Activated CD4-positive, alpha-beta T cell treated with anti-CD3 and anti-CD28 coated beads, Interleukin-2, amount 50 U/mL, for 4 hours (primary cell): ENCODE data around the gene RHD.
"Not testable (repeated sequence)": the region's sequence is repeated elsewhere in the genome, so short reads cannot be mapped to it uniquely, and the experiment has no call there.

Experiments used
- DNase-seq, 2 experiments: peaks; one replicate each; pipeline ENCODE4 v3.0.0-alpha.2; 2020

Gene RHD

DNA sequence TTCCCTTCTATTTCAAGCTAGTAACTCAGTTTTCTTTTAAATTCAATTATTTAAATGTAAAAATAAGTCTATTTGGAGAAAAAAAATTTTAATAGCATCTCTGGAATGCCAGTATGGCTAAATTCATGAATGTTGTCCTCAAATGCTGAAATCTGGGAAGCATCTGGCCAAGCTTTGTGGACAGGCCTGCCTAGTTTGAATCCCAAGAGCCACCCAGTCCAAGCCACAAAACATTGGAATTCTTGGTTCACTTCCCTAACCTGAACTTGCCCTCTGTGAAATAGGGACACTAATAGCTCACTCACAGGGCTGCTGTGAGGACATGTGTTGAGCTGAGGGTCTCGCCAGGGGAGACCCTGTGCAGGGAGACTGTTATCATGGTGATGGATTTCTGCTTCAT lies 37.2 kb downstream of the RHD start:
- not testable (repeated sequence) for DNase-seq

DNA sequence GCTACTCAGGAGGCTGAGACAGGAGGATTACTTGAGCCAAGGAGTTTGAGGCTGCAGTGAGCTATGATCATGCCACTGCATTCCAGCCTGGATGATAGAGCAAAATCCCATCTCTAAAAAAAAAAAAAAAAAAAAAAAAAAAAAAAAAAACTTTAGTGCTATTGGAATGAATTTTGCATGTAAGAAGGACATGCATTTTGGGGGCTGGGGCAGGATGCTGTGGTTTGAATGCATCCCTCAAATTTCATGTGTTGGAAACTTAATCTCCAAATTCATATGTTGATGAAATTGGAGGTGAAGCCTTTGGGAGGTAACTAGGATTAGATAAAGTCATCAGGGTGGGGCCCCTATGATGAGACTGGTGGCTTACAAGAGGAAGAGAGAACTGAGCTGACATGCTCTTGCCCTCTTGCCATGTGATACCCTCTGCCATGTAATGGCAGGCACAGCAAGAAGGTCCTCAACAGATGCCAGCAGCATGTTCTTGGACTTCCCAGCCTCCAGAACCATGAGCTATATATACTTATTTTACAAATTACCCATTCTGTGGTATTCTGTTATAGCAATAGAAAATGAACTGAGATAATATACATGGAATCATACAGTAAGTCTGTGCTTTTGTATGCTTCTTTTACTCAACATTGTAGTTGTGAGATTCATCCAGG lies 40.6 kb downstream of the RHD start:
- DNase-seq, result not testable (repeated sequence)

DNA sequence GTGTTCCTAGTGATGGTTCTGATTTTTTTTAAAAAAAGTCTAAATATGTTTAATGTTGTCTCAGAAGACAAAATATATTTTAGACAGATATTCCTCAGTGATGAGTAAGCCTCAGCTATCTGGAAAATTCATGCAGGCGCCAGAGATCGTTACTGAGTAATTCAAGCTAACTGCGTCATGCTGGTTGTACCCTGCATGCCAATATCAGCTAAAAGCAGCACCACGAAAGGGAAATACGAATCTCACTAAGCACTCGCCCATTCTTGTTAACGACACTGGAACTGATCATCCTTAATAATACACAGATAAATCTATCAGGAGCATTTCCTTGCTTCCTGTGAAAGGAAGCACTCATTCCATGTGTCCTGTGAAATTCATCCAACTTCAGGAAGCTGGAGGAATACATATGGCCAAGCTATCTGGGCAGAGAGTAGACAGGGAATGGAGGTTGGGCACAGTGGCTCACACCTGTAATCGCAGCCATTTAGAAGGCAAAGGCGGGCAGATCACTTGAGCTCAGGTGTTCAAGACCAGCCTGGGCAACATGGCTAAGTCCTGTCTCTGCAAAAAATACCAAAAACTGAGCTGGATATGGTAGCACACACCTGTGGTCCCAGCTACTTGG lies 48.1 kb downstream of the RHD start:
- not testable (repeated sequence) for DNase-seq

DNA sequence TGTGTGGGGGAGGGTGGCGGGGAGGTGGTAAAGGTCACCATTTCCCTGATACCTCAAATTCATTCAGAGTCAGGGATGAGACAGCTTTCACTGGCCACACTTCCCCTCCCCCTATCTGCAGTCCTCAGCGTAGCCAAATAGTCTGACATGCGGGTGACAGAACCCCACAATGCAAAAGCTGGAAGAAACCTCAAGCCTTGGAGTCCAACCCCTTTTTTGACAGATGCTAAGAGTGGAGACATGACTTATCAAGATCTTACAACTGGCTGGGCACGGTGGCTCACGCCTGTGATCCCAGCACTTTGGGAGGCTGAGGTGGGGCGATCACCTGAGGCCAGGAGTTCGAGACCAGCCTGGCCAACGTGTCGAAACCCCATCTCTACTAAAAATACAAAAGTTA lies 49.8 kb downstream of the RHD start:
- not testable (repeated sequence) for DNase-seq

DNA sequence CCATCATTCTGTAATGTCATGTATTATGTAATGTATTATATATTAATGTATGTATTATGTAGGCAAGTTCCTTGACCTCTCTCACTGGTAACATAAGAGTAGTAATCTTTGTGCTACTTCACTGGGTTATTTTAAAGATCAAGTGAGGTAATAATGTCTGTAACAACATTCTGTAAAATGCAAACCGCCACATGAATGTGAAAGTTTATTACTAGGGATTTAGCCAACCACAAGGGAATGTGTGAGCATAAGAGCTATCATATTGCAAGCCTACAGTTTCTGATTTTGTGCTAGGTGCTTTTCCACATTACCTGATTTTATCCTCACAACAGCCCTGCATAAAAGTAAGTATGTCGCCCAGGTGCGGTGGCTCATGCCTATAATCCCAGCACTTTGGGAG lies 52.1 kb downstream of the RHD start:
- DNase-seq, result not testable (repeated sequence)

DNA sequence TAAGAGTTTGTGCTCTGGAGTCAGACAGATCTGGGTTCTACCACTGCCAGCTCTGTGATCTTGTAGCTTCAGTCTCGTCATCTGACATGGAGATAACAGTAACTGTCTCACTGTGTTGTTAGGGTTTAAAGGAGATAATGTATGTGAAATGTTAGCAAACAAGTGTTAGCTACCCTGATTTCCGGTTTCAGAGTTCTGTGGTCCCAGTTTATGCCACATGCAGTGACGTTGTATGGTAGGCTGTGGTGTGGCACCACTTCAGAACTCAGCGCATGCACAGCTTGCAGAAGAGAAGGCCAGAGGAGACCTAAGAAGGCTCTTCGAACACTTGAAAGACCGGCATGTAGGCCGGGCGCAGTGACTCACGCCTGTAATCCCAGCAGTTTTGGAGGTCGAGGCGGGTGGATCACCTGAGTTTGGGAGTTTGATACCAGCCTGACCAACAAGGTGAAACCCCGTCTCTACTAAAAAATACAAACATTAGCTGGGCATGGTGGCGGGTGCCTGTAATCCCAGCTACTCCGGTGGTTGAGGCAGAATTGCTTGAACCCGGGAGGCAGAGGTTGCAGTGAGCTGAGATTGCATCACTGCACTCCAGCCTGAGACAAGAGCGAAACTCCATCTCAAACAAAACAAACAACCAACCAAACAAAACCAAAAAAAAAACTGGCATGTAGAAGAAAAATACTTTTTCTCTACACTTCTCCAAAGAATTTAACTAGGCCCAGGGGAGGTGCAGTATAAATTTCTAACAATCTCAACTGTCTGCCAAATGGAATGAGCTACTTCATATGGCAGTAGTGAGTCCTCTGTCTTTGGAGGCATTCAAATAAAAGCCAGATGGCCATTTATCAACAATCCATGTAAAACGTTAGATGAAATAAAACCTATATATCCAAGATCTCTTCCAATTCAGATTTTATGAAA lies 55.8 kb downstream of the RHD start:
- DNase-seq, result not testable (repeated sequence)

DNA sequence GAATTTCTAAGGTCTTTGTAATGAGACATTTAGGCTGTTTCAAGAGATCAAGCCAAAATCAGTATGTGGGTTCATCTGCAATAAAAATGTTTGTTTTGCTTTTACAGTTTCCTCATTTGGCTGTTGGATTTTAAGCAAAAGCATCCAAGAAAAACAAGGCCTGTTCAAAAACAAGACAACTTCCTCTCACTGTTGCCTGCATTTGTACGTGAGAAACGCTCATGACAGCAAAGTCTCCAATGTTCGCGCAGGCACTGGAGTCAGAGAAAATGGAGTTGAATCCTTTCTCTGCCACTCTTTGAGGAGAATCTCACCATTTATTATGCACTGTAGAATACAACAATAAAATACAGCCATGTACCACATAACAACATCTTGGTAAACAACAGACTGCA lies 56.5 kb downstream of the RHD start:
- not testable (repeated sequence) for DNase-seq

DNA sequence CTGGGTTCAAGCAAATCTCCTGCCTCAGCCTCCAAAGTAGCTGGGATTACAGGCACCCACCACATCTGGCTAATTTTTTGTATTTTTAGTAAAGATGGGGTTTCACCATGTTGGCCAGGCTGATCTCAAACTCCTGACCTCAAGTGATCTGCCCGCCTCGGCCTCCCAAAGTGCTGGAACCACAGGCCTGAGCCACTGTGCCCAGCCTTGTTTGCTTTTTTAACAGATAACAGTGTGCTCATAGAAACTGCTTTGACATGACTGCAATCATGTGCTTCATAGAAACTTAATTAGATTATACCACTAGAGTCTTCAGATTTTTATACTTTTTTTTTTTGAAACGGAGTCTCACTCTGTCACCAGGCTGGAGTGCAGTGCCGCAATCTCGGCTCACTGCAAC lies 57.0 kb downstream of the RHD start:
- DNase-seq, result not testable (repeated sequence)

DNA sequence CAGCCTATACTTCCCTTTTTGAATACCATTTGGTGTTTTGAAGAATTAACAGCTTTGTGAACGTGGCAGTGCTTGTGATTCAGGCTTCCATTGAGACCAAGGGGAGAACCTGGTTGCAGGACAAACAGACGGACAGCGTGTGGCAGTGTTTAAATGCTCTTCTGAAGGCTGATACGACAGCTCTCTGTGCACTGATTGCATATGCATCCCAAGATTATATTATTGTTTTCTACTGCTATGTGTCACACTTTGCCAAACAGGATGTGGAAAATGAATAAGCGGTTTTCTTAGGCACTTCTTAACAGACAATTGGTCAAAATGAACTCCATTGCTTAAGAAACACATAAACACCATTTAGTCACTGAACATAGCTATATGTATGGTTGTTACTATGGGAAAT lies 57.6 kb downstream of the RHD start:
- not testable (repeated sequence) for DNase-seq

DNA sequence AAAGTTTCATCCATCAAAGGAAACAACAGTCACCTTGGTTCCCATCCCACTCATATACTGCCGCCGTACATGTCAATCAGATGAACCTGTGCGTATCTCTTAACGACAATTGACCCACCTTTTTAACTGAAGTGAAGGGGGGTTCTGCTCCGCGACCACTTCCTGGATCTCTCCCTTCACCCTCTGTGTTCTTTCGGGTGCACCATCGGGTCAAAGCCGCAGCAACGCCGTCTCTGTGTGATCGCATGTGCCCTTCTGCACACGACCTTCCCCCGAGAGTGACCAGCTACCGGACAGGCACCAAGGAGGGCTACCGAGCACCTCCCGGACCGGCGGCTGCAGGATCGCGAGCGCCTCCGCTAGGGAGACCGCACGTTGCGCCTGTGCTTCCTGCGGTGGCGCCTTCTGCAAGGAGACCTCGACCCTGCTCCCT lies 64.6 kb downstream of the RHD start:
- not testable (repeated sequence) for DNase-seq

DNA sequence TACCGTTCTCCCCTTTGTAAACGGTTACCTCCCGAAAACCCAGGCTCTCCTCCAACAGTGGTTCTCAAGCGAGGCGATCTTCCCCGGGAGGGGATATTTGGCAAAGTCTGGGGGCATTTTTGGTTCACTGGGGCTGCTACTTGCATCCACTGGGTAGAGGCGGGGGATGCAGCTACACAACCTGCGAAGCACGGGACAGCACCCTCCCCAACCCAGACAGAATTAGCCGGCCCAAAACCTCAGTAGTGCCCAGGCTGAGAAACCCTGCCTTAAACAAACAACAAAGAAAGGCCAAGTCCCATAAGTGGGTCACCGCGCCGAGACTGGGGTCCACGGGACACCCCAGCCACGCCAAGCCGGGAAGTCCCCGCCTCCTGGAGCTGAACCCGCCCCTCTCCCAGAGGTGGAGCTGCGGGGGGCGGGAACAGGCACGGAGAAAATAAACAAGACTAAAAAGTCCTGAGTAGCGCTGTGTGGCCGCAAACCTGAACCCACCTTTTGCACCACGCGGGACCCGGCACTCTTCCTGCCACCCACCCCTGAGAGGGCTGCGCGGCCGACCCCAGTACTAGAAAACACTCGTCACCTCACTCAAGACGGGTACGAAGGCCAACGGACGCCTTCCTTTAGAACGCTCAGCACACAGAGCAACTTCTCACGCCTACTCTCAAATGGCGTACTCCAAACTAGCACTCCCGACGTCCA lies 65.3 kb downstream of the RHD start:
- DNase-seq, result not testable (repeated sequence)

DNA sequence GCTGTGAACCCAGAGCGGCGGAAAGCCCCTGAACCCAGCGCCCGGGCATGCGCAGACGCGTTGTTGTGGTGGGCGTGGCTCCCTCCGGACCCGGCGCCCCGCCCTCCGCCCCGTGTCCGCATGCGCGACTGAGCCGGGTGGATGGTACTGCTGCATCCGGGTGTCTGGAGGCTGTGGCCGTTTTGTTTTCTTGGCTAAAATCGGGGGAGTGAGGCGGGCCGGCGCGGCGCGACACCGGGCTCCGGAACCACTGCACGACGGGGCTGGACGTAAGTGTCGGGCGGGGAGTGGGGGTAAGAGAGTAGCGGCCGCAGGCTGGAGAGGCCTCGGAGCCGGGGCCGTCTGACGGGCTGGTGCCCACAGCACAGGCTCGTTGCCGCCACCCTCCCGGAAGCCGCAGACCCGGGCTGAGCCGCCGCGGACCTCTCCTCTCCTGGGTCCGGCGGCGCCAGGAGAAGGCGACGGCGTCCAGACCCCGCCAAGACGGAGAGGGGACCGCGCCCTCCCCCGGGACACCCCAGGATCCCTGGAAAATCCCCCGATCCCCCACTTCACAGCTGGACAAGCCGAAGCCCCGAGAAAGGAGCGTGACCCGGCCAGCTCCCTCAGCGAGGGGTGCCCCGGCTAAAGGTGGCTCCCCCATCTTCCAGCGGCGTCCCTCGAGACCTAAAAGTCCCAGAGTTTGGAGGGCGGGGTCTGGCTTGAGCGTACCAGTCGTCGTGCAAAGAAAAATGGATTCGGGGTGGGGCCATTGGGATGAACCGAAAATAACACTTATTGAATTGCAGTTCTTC lies 66.1 kb downstream of the RHD start, which contains the start of gene TMEM50A:
Gene TMEM50A (plus strand): TSS at position 147 of the 794 bp plus-strand sequence. CDS start 2,153 bp downstream, outside the sequence.
- peak; percentile 85 for DNase-seq

DNA sequence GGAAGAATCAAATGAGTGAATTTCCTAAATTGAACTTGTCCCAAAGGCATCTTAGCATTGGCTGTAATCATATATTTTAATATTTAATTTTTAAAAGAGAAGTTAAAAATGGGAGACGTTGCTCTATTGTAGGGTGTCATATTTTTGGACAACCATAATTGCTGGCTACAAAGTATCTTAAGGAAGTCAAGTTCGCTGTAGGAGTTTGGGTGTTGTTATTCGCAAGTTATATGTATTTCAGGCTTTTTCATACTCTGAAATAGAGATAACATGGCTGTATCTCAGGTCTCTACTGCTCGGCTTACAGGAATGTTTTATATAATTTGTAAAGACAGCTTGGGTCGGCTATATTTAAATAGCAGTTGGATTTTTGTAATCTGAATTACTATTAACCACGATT lies 66.7 kb downstream of the RHD start:
- no peak for DNase-seq

DNA sequence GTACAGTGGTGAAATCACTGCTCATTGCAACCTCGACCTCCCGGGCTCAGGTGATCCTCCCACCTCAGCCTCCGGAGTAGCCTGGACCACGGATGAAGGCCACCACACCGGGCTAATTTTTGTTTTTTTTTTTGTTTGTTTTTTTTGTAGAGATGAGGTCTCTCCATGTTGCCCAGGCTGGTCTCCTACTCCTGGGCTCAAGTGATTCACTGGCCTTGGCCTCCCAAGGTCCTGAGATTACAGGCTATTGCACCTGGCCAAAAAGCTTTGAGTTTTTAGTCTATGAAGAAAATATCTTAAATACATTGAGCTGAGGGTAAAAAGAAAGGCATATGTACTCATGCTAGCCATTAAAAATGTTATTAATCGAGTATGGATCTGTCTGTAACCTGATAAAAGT lies 69.4 kb downstream of the RHD start:
- no peak for DNase-seq

DNA sequence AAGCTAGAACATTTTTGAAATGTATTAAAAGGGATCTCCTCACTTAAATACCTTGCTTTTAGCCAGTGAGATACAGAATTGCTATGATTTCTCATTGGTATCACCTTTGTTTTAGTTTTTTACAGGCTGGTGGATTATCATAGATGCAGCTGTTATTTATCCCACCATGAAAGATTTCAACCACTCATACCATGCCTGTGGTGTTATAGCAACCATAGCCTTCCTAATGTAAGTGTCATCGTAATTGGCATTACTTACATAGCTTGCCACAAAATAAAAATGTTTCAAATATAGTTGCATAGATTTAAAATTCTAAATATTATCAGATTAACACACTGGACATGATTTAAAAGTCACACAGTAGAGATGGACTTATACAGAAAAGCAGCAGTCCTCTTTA lies 70.5 kb downstream of the RHD start:
- no peak for DNase-seq

DNA sequence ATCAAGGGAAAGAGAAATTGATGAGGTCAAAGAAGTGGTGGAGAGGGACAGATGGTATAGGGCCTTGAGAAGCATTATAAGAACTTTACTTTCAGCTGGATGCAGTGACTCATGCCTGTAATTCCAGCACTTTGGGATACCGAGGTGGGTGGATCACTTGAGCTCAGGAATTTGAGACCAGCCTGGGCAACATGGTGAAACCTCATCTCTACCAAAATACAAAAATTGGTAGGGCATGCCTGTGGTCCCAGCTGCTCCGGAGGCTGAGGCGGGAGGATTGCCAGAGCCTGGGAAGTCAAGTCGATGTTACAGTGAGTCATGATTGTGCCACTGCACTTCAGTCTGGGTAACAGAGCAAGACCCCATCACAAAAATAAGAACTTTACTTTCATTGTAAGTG lies 71.6 kb downstream of the RHD start:
- no peak for DNase-seq

DNA sequence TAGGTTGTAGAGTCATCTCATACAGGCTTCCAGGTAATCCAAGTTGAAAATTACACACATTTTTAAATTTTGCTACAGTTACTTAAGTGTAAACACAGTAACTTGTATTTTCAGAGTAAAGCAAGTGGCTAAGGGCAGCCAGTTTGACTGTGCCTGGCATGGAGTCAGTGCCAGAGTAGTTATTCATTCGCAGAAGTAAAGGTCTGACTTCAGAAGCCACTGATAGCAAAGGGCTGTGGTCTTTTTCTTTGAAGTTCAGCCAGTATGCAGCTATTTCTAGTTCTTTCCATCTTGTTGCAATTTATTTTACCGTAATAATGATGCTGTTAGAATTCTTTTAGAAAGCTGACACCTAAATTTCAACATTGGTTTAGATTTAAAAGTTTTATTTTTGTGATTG lies 75.2 kb downstream of the RHD start:
- DNase-seq, result no peak

DNA sequence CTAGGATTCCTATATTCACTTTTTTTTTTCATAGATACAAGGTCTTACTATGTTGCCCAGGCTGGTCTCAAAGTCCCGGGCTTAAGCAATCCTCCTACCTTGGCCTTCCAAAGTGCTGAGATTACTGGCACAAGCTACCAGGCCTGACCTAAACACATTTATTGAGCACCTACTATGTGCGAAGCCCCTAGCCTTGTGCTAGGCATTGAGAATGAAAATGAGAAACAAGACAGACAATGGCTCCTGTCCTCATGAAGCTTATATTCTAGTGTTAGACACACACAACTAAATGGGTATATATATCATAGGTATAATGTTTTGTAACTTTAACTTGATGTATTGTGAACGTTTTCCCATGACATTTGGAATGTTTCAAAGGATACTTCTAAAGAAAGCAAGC lies 77.3 kb downstream of the RHD start:
- no peak for DNase-seq

DNA sequence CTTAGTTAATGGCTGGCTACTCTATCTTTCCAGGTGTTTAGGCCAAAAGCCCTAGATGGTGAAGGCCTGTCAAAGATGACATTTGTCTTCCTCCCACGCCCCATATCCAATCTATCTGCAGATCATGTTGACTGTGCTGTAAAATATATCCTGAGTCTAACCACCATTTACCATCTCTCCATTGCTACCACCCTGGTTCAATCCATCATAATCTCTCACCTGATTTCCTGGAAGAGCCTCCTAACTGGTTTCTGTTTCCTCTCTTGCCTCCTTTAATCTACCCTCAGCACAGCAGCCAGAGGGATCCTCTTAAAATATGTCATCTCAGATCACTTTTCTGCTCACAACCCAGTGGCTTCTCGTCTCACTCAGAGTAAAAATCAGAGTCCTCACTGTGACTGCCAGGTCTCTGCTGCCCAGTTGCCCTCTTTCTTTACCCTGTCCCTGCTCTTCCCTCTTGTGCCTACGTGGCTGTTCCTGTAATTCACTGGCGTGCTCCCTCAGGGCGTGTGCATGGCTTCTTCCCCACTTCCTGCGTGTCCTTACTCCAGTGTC lies 83.6 kb downstream of the RHD start:
- DNase-seq, result no peak

DNA sequence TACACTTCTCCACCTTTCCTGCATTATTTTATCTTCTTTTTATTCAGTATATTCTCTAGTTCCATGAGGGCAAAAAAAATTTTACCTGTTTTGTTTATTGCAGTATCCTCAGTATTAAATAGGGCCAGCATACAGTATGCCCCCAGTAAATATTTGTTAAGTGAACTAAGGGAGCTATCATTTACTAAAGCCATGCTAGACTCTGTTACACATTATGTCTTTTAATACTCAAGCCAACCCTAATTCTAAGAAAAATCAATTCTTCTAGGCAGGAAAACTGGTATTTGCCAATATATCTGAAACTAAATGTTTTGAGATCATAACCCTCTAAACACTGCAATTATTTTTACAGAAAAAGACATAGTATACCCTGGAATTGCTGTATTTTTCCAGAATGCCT lies 84.1 kb downstream of the RHD start:
- DNase-seq, result no peak

DNA sequence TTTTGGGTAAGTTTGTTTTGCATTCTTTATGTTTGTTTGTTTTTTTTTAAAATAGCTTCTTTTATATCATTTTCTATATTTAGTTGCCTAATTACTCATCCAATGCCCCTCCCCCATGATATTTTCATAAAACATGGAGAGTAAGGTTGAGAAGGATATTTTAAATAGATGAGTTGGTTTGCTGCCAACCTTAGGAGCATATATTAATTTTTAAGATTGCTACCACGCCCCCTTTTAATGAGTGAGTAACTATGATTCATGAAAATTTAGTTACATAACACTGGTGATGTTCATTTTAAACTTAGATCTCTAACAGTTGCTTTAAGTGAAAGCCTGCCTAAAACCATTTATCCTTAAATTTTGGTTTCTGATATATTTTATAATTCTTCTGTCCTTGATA lies 84.5 kb downstream of the RHD start:
- no peak for DNase-seq
